ENCODE measurements around the gene ARHGAP31.

The ARHGAP31 gene

DNA sequence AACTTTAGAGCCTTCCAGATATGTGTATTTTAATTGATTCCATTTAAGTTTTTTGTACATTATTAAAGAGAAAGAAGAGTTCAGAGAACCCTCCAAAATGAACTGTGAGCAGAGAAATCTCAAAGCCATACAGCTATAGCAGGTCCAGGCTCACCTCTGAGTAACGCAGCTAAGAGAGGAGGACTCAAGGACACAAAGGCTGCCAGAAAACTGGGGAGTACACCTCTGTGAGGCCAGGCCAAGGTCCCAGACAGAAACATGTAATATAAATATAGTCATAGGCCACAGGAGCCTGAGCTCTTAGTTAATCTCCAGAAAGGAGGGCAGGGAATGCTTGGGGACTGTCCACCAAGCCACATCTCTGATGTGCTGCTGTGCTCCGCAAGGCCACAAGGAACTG is 102.7 kb downstream of the ARHGAP31 start:
- no peak for DNase-seq

- no peak for DNase-seq
These were observed 106.3 kb downstream of the ARHGAP31 start for GRCh38 chr3:119400466-119400865.

DNA sequence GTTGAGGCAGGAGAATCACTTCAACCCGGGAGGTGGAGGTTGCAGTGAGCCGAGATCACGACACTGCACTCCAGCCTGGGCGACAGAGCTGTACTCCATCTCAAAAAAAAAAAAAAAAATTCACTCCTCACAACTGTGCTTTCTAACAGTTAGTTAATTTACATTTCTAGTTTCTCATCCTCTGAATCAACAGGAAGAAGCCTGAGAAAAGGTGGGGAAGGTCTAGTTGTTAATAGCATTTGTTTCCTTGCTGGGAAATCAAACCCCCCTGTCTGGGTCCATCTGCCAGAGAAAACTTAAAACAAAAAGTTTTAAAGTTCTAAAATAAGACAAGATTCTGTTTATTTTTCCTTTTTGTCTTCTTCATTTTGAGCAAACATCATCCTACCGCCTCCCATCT is 106.9 kb downstream of the ARHGAP31 start:
- DNase-seq: no peak

DNA sequence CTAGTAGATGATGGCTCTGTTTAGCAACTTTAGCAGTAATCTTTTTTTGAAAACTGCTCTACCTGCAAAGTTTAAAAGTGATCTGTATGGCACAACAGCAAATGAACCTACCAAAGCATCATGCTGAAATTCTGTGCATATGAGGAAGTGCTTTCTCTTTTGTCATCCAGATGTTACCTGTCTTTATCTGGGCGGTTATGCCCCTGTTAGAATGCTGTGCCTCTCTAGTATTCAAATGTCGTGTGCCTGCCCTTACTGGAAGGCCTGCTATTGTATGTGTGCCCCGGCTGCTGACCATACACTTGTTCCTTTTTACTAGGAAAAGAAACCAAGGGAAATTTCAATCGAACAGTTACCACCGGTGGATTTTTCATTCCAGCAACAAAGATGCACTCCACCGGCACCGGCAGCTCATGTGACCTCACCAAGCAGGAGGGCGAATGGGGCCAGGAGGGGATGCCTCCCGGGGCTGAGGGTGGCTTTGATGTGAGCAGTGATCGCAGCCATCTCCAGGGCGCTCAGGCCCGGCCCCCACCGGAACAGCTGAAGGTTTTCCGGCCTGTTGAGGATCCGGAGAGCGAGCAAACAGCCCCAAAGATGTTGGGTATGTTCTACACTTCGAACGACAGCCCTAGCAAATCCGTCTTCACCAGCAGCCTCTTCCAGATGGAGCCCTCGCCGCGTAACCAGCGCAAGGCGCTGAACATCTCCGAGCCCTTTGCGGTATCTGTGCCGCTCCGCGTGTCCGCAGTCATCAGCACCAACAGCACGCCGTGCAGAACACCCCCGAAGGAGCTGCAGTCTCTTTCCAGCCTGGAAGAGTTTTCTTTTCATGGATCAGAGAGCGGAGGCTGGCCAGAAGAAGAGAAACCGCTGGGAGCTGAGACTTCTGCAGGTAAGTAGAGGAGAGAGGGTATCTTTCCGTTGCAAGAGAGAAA is 107.6 kb downstream of the ARHGAP31 start:
- DNase-seq: no peak

DNA sequence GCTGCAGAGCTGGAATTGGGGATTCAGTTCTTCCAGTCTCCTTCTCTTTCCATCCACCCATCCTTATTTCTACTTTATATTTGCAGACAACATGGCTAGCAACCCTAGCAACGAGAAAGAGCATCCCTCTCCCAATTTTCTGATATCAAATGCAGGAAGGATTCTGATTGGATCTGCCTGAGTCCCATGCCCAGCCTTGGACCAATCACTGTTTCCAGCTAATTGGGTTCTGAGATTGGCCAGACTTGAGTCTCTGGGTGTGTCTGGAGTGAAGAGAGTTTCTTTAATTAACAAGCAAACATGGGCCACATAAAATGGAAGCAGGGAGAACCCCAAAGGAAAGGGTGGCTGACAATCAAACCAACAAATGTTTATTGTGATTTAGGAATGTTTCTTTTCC is 108.6 kb downstream of the ARHGAP31 start:
- no peak for DNase-seq

- DNase-seq: no peak
These were observed 109.0 kb downstream of the ARHGAP31 start for GRCh38 chr3:119403201-119403600.

DNA sequence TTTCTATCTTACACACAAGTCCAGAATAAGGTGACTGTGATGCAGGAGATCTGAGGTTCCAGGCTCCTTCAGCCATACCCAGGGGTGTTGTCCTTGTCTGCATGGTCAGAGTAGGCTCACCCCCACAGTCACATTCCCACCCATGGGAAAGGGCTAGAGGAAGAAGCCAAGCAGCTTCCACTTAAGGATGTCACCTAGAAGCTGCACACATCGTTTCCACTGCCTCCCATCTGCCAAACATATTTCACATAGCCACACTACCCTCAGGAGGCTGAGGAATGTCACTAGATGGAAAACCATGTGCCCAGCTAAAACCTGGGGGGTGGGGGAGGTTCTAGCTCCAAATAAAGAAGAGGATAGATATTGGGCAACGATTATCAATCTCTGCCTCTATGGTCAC is 111.1 kb downstream of the ARHGAP31 start:
- no peak for DNase-seq

DNA sequence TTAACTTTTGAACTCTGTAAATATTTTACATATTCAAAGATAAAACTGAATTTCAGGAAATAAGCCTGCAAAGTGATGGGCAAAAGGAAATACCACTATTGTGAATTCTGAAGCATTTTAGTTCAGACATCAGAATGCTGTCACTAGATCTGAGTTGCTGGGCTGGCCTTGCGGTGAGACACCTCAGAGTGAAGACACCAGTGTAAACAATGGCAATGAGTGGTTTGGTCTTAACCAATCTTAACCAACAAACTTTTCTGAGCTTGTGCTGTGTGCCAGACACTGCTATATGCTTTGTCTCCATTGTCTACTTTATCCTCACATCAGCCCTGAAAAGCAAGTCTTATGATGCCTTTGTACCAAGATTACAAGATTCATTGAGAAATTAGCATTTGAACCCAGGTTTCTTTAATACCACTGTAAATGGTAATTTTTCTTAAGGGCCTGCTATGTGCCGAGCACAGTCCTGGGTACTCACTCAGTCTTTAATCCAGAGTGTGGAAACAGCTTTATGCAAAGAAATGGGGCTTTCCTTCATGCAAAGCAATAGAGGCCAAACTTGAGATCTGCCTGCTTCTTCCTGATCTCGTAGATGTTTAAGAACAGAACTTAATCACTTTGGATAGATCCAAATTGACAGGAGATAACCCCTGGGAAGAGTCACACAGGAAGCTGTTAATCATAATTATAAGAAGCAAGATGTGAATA is 114.2 kb downstream of the ARHGAP31 start:
- no peak for DNase-seq

- DNase-seq: no peak
These were observed 115.7 kb downstream of the ARHGAP31 start for GRCh38 chr3:119409844-119410243.

DNA sequence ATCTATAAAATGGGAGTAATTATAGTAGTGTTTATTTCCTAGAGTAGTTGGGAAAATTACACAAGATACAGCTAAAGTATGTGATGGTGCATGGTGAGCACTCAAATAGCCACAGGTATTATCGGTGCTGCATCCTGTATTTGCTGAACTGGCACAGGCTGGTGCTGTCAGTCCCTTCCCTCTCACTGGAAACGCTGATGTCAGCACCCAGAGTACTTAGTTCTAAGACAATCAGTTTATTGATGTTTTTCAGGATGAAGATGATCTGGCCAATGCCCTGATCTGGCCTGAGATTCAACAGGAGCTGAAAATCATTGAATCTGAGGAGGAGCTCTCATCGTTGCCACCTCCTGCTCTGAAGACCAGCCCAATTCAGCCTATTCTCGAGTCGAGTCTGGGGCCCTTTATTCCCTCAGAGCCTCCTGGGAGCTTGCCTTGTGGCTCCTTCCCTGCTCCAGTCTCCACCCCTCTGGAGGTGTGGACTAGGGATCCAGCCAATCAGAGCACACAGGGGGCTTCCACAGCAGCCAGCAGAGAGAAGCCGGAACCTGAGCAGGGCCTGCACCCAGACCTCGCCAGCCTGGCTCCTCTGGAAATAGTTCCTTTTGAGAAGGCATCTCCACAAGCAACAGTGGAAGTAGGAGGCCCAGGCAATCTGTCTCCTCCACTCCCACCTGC is 119.6 kb downstream of the ARHGAP31 start:
- no peak for DNase-seq

GRCh38 chr3:119416873-119417272 is 122.7 kb downstream of the ARHGAP31 start:
- DNase-seq: no peak

GRCh38 chr3:119417771-119418512 is 123.8 kb downstream of the ARHGAP31 start:
- no peak for DNase-seq

DNA sequence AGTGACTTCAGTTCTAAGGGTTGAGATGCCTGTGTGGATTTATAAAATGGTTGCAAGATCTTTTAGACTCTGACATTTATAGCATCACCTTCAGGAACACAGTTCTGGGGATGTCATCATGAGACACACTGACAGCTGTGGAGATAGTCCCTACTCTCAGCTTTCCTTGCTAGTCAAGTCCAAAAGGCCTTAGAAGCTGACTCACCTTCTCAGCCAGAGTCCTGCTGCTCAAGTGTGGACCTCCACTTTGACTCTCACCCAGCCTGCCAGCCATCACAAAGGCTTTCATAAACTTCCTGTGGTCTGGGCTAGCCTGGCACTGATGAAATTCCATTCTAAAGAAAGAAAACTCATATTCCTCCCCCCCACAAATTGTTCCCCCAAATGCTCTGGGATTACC is 124.5 kb downstream of the ARHGAP31 start:
- DNase-seq: no peak

DNA sequence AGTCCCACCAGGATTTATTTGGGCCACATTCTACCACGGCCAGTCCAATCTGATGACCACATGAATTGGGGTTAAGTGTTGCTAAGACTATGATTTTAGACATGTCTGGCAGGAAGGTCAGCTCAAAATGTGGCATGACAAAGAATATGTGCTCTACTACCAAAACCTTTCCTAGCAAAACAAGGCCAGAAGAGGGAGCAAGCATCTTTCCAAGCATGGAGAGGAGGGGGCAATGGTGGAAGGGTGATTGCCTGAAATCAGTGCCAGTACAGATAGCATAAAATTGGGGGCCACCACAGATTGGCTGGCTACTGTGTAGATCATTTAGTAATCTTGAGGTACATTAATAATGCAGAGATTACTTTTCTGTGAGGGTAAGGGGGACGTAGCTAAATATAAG is 126.0 kb downstream of the ARHGAP31 start:
- DNase-seq: no peak

- no peak for DNase-seq
These were observed 133.5 kb downstream of the ARHGAP31 start for GRCh38 chr3:119427669-119428068.

DNA sequence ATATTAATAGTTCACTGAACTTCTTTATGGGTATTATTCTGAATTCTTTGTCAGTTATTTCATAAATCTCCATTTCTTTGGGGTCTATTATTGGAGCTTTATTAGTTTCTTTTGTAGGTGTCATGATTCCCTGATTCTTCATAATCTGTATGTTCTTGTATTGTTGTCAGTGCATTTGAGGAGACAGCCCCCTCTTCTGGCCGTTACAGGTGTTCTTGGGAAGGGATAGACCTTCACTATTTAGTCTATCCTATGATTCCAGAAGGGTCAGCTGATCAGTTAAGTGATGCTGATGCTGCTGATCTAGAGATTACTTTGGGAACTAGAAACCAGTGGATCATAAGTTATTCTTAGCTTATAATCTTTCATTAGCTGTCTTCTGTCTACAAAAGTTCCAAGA is 134.4 kb downstream of the ARHGAP31 start:
- DNase-seq: no peak

- DNase-seq: no peak
These were observed 139.6 kb downstream of the ARHGAP31 start for GRCh38 chr3:119433613-119434325.

GRCh38 chr3:119434703-119435102 is 140.5 kb downstream of the ARHGAP31 start:
- no peak for DNase-seq

- no peak for DNase-seq
These were observed 142.8 kb downstream of the ARHGAP31 start for GRCh38 chr3:119436977-119437376.

DNA sequence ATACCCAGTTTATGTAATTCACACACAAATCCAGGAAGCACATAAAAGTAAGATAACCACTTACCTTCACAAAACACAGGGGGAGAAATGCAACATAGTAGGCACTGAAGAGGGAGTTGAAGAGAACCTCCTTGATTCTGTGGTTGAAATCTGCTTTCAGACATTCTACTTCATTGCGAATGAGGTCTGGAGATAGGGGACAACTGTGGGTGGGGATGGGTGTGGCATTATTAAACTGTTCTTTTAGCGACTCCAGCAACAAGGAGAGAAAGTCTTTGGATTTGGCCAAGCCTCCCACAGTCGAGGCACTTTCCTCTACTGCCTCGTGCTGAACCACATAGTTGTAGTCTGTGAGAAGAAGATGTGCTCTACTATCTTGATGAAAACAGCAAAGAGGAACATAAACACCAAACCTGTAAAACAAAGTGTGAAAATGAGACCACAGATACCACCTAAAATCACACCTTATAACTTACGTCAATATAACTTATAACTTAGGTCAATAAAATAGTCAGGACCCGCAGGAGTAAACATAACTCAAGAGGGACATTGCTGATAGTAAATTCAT is 143.6 kb downstream of the ARHGAP31 start:
- no peak for DNase-seq

- no peak for DNase-seq
These were observed 149.0 kb downstream of the ARHGAP31 start for GRCh38 chr3:119443179-119443578.

GRCh38 chr3:119444590-119444989 is 150.4 kb downstream of the ARHGAP31 start:
- DNase-seq: no peak

Data from NCI-H510A treated with DMSO at 0.1 percent for 48 hours (cell line).